Stomach (tissue), 9 donors: Measurements from ENCODE around the gene C2orf68. TPM values are rescaled to one million over a fixed set of nuclear protein-coding genes. Genes with fewer than 3 reads are reported as not detected.

ENCODE experiments used
- DNase-seq, 2 donors: peaks; one replicate each; pipeline versions ENCODE4 v3.0.0 to v3.0.0-alpha.2; 2013 to 2019
- H3K27ac ChIP-seq, 5 donors: fragments of 200-600 bp in 4 of 5; sonication (generic) in 4 of 5; one replicate each; pipeline ENCODE4 v1.5.1; 2013 to 2019; ENCODE audit warnings: mild to moderate bottlenecking in 1 of 5, moderate library complexity in 1 of 5
- H3K27me3 ChIP-seq, 3 donors: fragments of 200-600 bp; sonication (generic); one replicate each; pipeline ENCODE4 v1.5.1; 2017 to 2019; ENCODE audit warnings: mixed run types in 1 of 3
- H3K36me3 ChIP-seq, 4 donors: fragments of 200-600 bp; sonication (generic); 1 replicate in 3 of 4; 2 replicates in 1 of 4; pipeline ENCODE4 v1.5.1; 2016 to 2019
- H3K4me1 ChIP-seq, 4 donors: fragments of 200-600 bp; sonication (generic); one replicate each; pipeline ENCODE4 v1.5.1; 2016 to 2019
- H3K4me3 ChIP-seq, 4 donors: fragments of 200-600 bp; sonication (generic) in 3 of 4; one replicate each; pipeline ENCODE4 v1.5.1; 2016 to 2019; ENCODE audit warnings: mild to moderate bottlenecking in 1 of 4
- H3K9me3 ChIP-seq, 4 donors: fragments of 200-600 bp; sonication (generic); one replicate each; pipeline ENCODE4 v1.5.1; 2016 to 2019
- CTCF ChIP-seq, 7 experiments: fragments of 450-650 bp in 4 of 7; fragments of 200-600 bp in 3 of 7; sonication (generic) in 3 of 7; IDR thresholded peaks; one replicate each; pipeline ENCODE4 v1.5.1; 2016 to 2019; ENCODE audit warnings: antibody characterized with exemption in 7 of 7, control low read depth in 2 of 7, mild to moderate bottlenecking in 1 of 7
- EP300 ChIP-seq: sonication (generic); formaldehyde crosslinking; IDR thresholded peaks from one replicate; pipeline ENCODE4 v1.6.1; 2017; ENCODE audit warnings: antibody characterized with exemption
- POLR2A ChIP-seq, 4 donors: fragments of 450-650 bp; IDR thresholded peaks; one replicate each; pipeline ENCODE4 v1.6.1; 2016; ENCODE audit warnings: antibody characterized with exemption in 4 of 4, control low read depth in 2 of 4, mild to moderate bottlenecking in 1 of 4, moderate library complexity in 1 of 4
- POLR2AphosphoS5 ChIP-seq, 3 donors: sonication (generic); formaldehyde crosslinking; IDR thresholded peaks; one replicate each; pipeline ENCODE4 v1.6.1; 2016; ENCODE audit warnings: antibody characterized with exemption in 3 of 3
- WGBS, 5 donors: extraction: QIAGEN DNeasy Blood & Tissue Kit in 3 of 5; methylation state at CpG; one replicate each; pipeline versions ENCODE4 v1.1.5 to v1.1.7; 2013 to 2018; 5-methylcytosine and 5-hydroxymethylcytosine counted together
- intact Hi-C: fragments of 100-400 bp; cut with DNase I; formaldehyde crosslinking; loops from one replicate; pipeline ENCODE4 v1.15.1; 2023; ENCODE audit warnings: low total_unique reads
- polyA plus RNA-seq, 3 donors: library from polyadenylated mRNA; stranded (reverse); fragments of 200-250 nt; gene quantifications; one replicate each; pipeline ENCODE4 v1.2.3, GENCODE V29; 2013
- total RNA-seq, 5 donors: library from RNA; depleted of rRNA; stranded (reverse); fragments of >200 nt; gene quantifications; one replicate each; pipeline versions ENCODE4 v1.1.0 to v1.2.3, GENCODE V29; 2014 to 2016
- donor health status: healthy with polysubstance abuse.
- donor health status: Bipolar disorder and iron deficiency.
- donor health status: healthy.

Gene C2orf68
- total and polyA plus RNA-seq, 8 donors, result 12.7 to 40.8 (median 20.2) TPM

GRCh38 chr2:85591563-85591962 lies 20.3 kb downstream of the C2orf68 start:
- H3K4me1 ChIP-seq, result peaks cover 47 to 86% (median 76%) of the 10 kb centered on the region in 4 donors
- WGBS, 5 donors, result 77 to 88% (median 79%) methylated on average over 12 of the region's 12 CpGs
- H3K4me3 ChIP-seq, result no peak overlapping the region
- no peaks in the 10 kb centered on the region for H3K9me3 ChIP-seq
- H3K27me3 ChIP-seq, result no peaks in the 10 kb centered on the region
- intact Hi-C loops, result no loop called here
- no peak for DNase-seq
- peaks cover 0 to under 1% (median 0%) of the 10 kb centered on the region in 4 donors for H3K36me3 ChIP-seq
- H3K27ac ChIP-seq, result peak overlapping the region; percentile 71 to 94 (median 91)
- TF ChIP-seq POLR2A (IDR thresholded peaks at IDR 0.05) (no peak), CTCF (IDR thresholded peaks at IDR 0.05) (no peak), POLR2AphosphoS5 (IDR thresholded peaks at IDR 0.05) (no peak), EP300 (no peak)

GRCh38 chr2:85590950-85591349 lies 20.9 kb downstream of the C2orf68 start:
- WGBS, 5 donors, result 45 to 61% (median 51%) methylated on average over 2 of the region's 2 CpGs
- TF ChIP-seq POLR2AphosphoS5 (IDR thresholded peaks at IDR 0.05) (no peak), CTCF (IDR thresholded peaks at IDR 0.05) (no peak), EP300 (no peak), POLR2A (IDR thresholded peaks at IDR 0.05) (no peak)
- Histone ChIP-seq H3K27ac (peak overlapping the region; percentile 71 to 94 (median 91)), H3K36me3 (no peaks in the 10 kb centered on the region), H3K9me3 (no peaks in the 10 kb centered on the region), H3K27me3 (no peaks in the 10 kb centered on the region), H3K4me1 (peaks cover 48 to 86% (median 76%) of the 10 kb centered on the region in 4 donors), H3K4me3 (no peak overlapping the region)
- DNase-seq, result no peak
- intact Hi-C loops, result no loop called here

GRCh38 chr2:85589982-85590791 lies 21.7 kb downstream of the C2orf68 start:
- 12 to 36% (median 19%) methylated on average over 7 of the region's 7 CpGs for WGBS, 5 donors
- H3K9me3 ChIP-seq, result no peaks in the 10 kb centered on the region
- no peak overlapping the region for H3K4me3 ChIP-seq
- H3K4me1 ChIP-seq, result peaks cover 55 to 91% (median 83%) of the 10 kb centered on the region in 4 donors
- no peak for TF ChIP-seq POLR2A (IDR thresholded peaks at IDR 0.05)
- peak in 1 of 3 donors; percentile 57 for TF ChIP-seq POLR2AphosphoS5 (IDR thresholded peaks at IDR 0.05)
- no peaks in the 10 kb centered on the region for H3K27me3 ChIP-seq
- intact Hi-C loops, result no loop called here
- peak overlapping the region; percentile 71 to 94 (median 91) for H3K27ac ChIP-seq
- peak; percentile 53 to 79 for DNase-seq
- no peaks in the 10 kb centered on the region for H3K36me3 ChIP-seq

GRCh38 chr2:85589181-85589580 lies 22.7 kb downstream of the C2orf68 start:
- DNase-seq, result no peak
- Histone ChIP-seq H3K4me1 (peaks cover 57 to 92% (median 84%) of the 10 kb centered on the region in 4 donors), H3K9me3 (no peaks in the 10 kb centered on the region), H3K4me3 (no peak overlapping the region), H3K27ac (peak overlapping the region; percentile 30 to 94 (median 91)), H3K36me3 (no peaks in the 10 kb centered on the region), H3K27me3 (no peaks in the 10 kb centered on the region)
- no peak for TF ChIP-seq POLR2AphosphoS5 (IDR thresholded peaks at IDR 0.05)
- no peak for TF ChIP-seq CTCF (IDR thresholded peaks at IDR 0.05)
- no peak for TF ChIP-seq POLR2A (IDR thresholded peaks at IDR 0.05)
- no peak for TF ChIP-seq EP300
- WGBS, 5 donors, result 78 to 93% (median 86%) methylated on average over 4 of the region's 4 CpGs
- intact Hi-C loops, result no loop called here

- H3K27ac ChIP-seq, result peak overlapping the region in 4 of 5 donors; percentile 71 to 94 (median 91)
- peaks cover 63 to 95% (median 85%) of the 10 kb centered on the region in 4 donors for H3K4me1 ChIP-seq
These were observed 23.2 kb downstream of the C2orf68 start for GRCh38 chr2:85588645-85589044.

More at GRCh38 chr2:85588645-85589044, 23.2 kb downstream of the C2orf68 start:
- 82 to 89% (median 85%) methylated on average over 4 of the region's 4 CpGs for WGBS, 5 donors
- Histone ChIP-seq H3K9me3 (no peaks in the 10 kb centered on the region), H3K4me3 (no peak overlapping the region), H3K36me3 (no peaks in the 10 kb centered on the region), H3K27me3 (no peaks in the 10 kb centered on the region)
- TF ChIP-seq EP300, result no peak
- intact Hi-C loops, result no loop called here
- no peak for DNase-seq
